ENCODE measurements around the gene BIRC2.

BIRC2 gene

GRCh38 chr11:102319544-102319943 is 27.5 kb upstream of the BIRC2 start:
- H3K27me3 ChIP-seq (ENCODE audit: insufficient read depth, low read length): no peaks in the 10 kb centered on the region
- H3K27ac ChIP-seq (ENCODE audit: low read depth, low read length, poor library complexity, severe bottlenecking): peak overlapping the region; percentile 93
- H3K9ac ChIP-seq (ENCODE audit: low read length): peak overlapping the region; percentile 91
- H3K4me1 ChIP-seq (ENCODE audit: insufficient read depth, low read length, severe bottlenecking): peaks cover 71% of the 10 kb centered on the region
- peak overlapping the region; percentile 95 for H3K4me3 ChIP-seq (ENCODE audit: low read depth, low read length, poor library complexity, severe bottlenecking)
- H2AFZ ChIP-seq (ENCODE audit: low read length): no peak overlapping the region
- H3K4me2 ChIP-seq (ENCODE audit: low read length): peak overlapping the region; percentile 94
- no peaks in the 10 kb centered on the region; the same call in 1 of the 2 replicates for H3F3A ChIP-seq (ENCODE audit: insufficient read depth, low read length)
- H3K36me3 ChIP-seq (ENCODE audit: insufficient read depth, low read length): peaks cover 49% of the 10 kb centered on the region; the same call in 1 of the 2 replicates
- H3K9me2 ChIP-seq (ENCODE audit: low read depth, low read length): no peaks in the 10 kb centered on the region
- no peaks in the 10 kb centered on the region for H4K20me1 ChIP-seq (ENCODE audit: insufficient read depth, low read length)
- TF ChIP-seq CTCF (IDR thresholded peaks at IDR 0.05; ENCODE audit: low read length) (no peak), EZH2 (IDR thresholded peaks at IDR 0.05; ENCODE audit: borderline replicate concordance, low read length) (no peak)
- no peaks in the 10 kb centered on the region for H3K9me3 ChIP-seq (ENCODE audit: low read length)
- peaks cover 66% of the 10 kb centered on the region for H3K79me2 ChIP-seq (ENCODE audit: insufficient read depth, low read length)

- H3K4me1 ChIP-seq (ENCODE audit: insufficient read depth, low read length, severe bottlenecking): peaks cover 71% of the 10 kb centered on the region
- H3K4me2 ChIP-seq (ENCODE audit: low read length): peak overlapping the region; percentile 94
Observed at GRCh38 chr11:102320188-102320587, 26.8 kb upstream of the BIRC2 start.

GRCh38 chr11:102320679-102321078 is 26.3 kb upstream of the BIRC2 start:
- TF ChIP-seq CTCF (IDR thresholded peaks at IDR 0.05; ENCODE audit: low read length): no peak
- no peak overlapping the region for H2AFZ ChIP-seq (ENCODE audit: low read length)

More at GRCh38 chr11:102320188-102320587, 26.8 kb upstream of the BIRC2 start:
- H3K4me3 ChIP-seq (ENCODE audit: low read depth, low read length, poor library complexity, severe bottlenecking): peak overlapping the region; percentile 95
- H3K9me2 ChIP-seq (ENCODE audit: low read depth, low read length): no peaks in the 10 kb centered on the region
- no peaks in the 10 kb centered on the region; the same call in 1 of the 2 replicates for H3F3A ChIP-seq (ENCODE audit: insufficient read depth, low read length)
- H3K36me3 ChIP-seq (ENCODE audit: insufficient read depth, low read length): peaks cover 56% of the 10 kb centered on the region; the same call in 1 of the 2 replicates
- H3K9ac ChIP-seq (ENCODE audit: low read length): peak overlapping the region; percentile 91
- peak overlapping the region; percentile 93 for H3K27ac ChIP-seq (ENCODE audit: low read depth, low read length, poor library complexity, severe bottlenecking)
- no peak overlapping the region for H2AFZ ChIP-seq (ENCODE audit: low read length)
- no peaks in the 10 kb centered on the region for H3K27me3 ChIP-seq (ENCODE audit: insufficient read depth, low read length)
- no peaks in the 10 kb centered on the region for H3K9me3 ChIP-seq (ENCODE audit: low read length)
- TF ChIP-seq EZH2 (IDR thresholded peaks at IDR 0.05; ENCODE audit: borderline replicate concordance, low read length) (no peak), CTCF (IDR thresholded peaks at IDR 0.05; ENCODE audit: low read length) (no peak)
- H4K20me1 ChIP-seq (ENCODE audit: insufficient read depth, low read length): no peaks in the 10 kb centered on the region
- H3K79me2 ChIP-seq (ENCODE audit: insufficient read depth, low read length): peaks cover 66% of the 10 kb centered on the region

More at GRCh38 chr11:102320679-102321078, 26.3 kb upstream of the BIRC2 start:
- H3K9me3 ChIP-seq (ENCODE audit: low read length): no peaks in the 10 kb centered on the region
- H3K27me3 ChIP-seq (ENCODE audit: insufficient read depth, low read length): no peaks in the 10 kb centered on the region
- H3K36me3 ChIP-seq (ENCODE audit: insufficient read depth, low read length): peaks cover 59% of the 10 kb centered on the region; the same call in 1 of the 2 replicates
- peak overlapping the region; percentile 94 for H3K4me2 ChIP-seq (ENCODE audit: low read length)
- H3K9me2 ChIP-seq (ENCODE audit: low read depth, low read length): no peaks in the 10 kb centered on the region
- H3F3A ChIP-seq (ENCODE audit: insufficient read depth, low read length): no peaks in the 10 kb centered on the region; the same call in 1 of the 2 replicates
- peaks cover 66% of the 10 kb centered on the region for H3K79me2 ChIP-seq (ENCODE audit: insufficient read depth, low read length)
- peak overlapping the region; percentile 93 for H3K27ac ChIP-seq (ENCODE audit: low read depth, low read length, poor library complexity, severe bottlenecking)
- peak overlapping the region; percentile 91; the same call in 1 of the 2 replicates for H3K9ac ChIP-seq (ENCODE audit: low read length)
- H3K4me1 ChIP-seq (ENCODE audit: insufficient read depth, low read length, severe bottlenecking): peaks cover 69% of the 10 kb centered on the region
- H3K4me3 ChIP-seq (ENCODE audit: low read depth, low read length, poor library complexity, severe bottlenecking): peak overlapping the region; percentile 95
- H4K20me1 ChIP-seq (ENCODE audit: insufficient read depth, low read length): no peaks in the 10 kb centered on the region

All from OCI-LY1 (cell line).